GM23338 (cell line): Measurements from ENCODE around the gene SEMA5A.

Experiments used
- CTCF ChIP-seq, 2 experiments: fragments of 200-600 bp in 1 of 2; sonication (generic) in 1 of 2; conservative IDR thresholded peaks; 2 replicates each; pipeline versions ENCODE4 v1.5.1 to v1.6.1; 2016 to 2017; ENCODE audit warnings: antibody characterized with exemption in 2 of 2, low read depth in 2 of 2, mild to moderate bottlenecking in 2 of 2, moderate library complexity in 1 of 2
- EZH2 ChIP-seq: fragments of 200-600 bp; sonication (generic); IDR thresholded peaks from one replicate; pipeline ENCODE4 v1.8.0; 2017; ENCODE audit warnings: antibody characterized with exemption, mild to moderate bottlenecking, low read depth; ENCODE audit not compliant: unreplicated experiment
- JUNB ChIP-seq: IDR thresholded peaks from one replicate; pipeline ENCODE4 v1.6.1; 2016; ENCODE audit warnings: antibody characterized with exemption; ENCODE audit not compliant: unreplicated experiment
- POLR2AphosphoS5 ChIP-seq: IDR thresholded peaks from 2 replicates; pipeline ENCODE4 v1.6.1; 2016; ENCODE audit warnings: antibody characterized with exemption, low read depth
- ZNF114 ChIP-seq: fragments of 250-450 bp; sonication (Bioruptor Pico); IDR thresholded peaks from 2 replicates; pipeline ENCODE4 v1.5.0; 2020; ENCODE audit warnings: mild to moderate bottlenecking, moderate library complexity

- TF ChIP-seq CTCF (conservative IDR thresholded peaks at IDR 0.05; ENCODE audit: low read depth in 2 of 2) (no peak), EZH2 (no peak), POLR2AphosphoS5 (no peak), JUNB (no peak), ZNF114 (CRISPR knock-in tag) (no peak)
Observed at GRCh38 chr5:9047932-9048331, 497.9 kb downstream of the SEMA5A start.
